T follicular helper cell (primary cell): Measurements from ENCODE around the gene SLC43A1.

Source experiments
- DNase-seq: peaks from one replicate; pipeline ENCODE4 v3.0.0-alpha.2; 2020; ENCODE audit warnings: low read depth

The SLC43A1 gene

GRCh38 chr11:57479021-57479663, 36.4 kb downstream of the SLC43A1 start:
- no peak for DNase-seq

- no peak for DNase-seq
Observed at GRCh38 chr11:57477507-57478189, 37.9 kb downstream of the SLC43A1 start.

- no peak for DNase-seq
Observed at GRCh38 chr11:57476757-57477506, 38.6 kb downstream of the SLC43A1 start.

- DNase-seq: no peak
Observed at GRCh38 chr11:57476047-57476756, 39.3 kb downstream of the SLC43A1 start.

GRCh38 chr11:57475671-57476046, 39.8 kb downstream of the SLC43A1 start:
- no peak for DNase-seq

GRCh38 chr11:57475191-57475590, 40.3 kb downstream of the SLC43A1 start:
- DNase-seq: no peak

- DNase-seq: no peak
Observed at GRCh38 chr11:57474803-57475115, 40.7 kb downstream of the SLC43A1 start.

- no peak for DNase-seq
Observed at GRCh38 chr11:57474017-57474802, 41.3 kb downstream of the SLC43A1 start.

- DNase-seq: no peak
Observed at GRCh38 chr11:57473285-57473841, 42.1 kb downstream of the SLC43A1 start.

- no peak for DNase-seq
Observed at GRCh38 chr11:57471496-57471895, 44.0 kb downstream of the SLC43A1 start.

GRCh38 chr11:57469268-57469667, 46.2 kb downstream of the SLC43A1 start:
- no peak for DNase-seq

- no peak for DNase-seq
Observed at GRCh38 chr11:57468276-57468675, 47.2 kb downstream of the SLC43A1 start.

- DNase-seq: no peak
Observed at GRCh38 chr11:57467508-57468157, 47.9 kb downstream of the SLC43A1 start.

GRCh38 chr11:57466680-57467079, 48.8 kb downstream of the SLC43A1 start:
- DNase-seq: no peak

- no peak for DNase-seq
Observed at GRCh38 chr11:57464539-57465181, 50.8 kb downstream of the SLC43A1 start.

GRCh38 chr11:57463671-57464538, 51.6 kb downstream of the SLC43A1 start:
- DNase-seq: no peak

GRCh38 chr11:57462597-57462996, 52.9 kb downstream of the SLC43A1 start:
- no peak for DNase-seq

GRCh38 chr11:57461841-57462489, 53.5 kb downstream of the SLC43A1 start:
- no peak for DNase-seq
